Measurements from ENCODE around the gene FBN1.

DNA sequence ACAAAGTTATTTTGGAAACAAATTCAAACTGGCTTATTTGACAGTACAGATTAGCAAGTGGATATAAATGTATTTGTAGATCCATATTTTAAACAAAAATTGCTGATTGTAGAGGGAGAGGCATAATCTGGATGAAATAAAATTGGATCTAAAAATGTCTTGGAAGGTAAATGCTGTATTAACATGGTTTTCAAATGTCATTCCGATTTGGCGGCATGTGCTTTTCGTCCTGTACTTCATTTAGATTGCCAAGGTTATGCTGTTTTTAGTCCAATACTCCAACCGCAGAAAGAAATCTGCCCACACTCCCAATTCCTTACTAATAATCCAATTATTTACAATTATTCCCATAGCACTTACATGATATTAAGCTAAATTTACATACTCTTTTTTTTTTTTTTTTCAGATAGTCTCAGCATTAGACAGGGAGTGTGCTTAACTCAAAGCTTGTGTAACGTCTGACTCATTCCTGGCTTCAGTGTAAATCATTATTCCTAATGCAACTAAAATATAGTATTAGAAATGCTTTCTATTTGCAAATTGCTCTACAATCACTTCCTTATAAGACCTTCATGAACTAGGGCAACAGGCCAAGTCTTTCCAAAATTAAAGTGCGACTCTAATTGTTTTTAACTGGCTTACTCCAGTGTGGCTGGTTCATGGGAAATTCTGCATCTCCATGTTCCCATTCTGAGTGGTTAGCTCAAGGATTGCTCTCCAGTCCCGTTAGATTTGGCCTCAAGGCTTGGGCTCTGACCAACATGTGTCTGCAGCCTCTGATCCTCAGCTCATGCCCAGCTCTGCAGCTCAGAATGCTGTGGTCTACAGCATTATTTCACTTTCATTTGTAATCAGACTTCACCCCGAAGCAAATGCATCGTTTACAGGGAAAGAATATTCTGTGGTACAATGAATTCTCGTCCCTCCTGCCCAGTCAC is 103.9 kb downstream of the FBN1 start:
- TF ChIP-seq, protein P1, sequence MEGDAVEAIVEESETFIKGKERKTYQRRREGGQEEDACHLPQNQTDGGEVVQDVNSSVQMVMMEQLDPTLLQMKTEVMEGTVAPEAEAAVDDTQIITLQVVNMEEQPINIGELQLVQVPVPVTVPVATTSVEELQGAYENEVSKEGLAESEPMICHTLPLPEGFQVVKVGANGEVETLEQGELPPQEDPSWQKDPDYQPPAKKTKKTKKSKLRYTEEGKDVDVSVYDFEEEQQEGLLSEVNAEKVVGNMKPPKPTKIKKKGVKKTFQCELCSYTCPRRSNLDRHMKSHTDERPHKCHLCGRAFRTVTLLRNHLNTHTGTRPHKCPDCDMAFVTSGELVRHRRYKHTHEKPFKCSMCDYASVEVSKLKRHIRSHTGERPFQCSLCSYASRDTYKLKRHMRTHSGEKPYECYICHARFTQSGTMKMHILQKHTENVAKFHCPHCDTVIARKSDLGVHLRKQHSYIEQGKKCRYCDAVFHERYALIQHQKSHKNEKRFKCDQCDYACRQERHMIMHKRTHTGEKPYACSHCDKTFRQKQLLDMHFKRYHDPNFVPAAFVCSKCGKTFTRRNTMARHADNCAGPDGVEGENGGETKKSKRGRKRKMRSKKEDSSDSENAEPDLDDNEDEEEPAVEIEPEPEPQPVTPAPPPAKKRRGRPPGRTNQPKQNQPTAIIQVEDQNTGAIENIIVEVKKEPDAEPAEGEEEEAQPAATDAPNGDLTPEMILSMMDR (IDR thresholded peaks at IDR 0.05), result no peak
- no peak for TF ChIP-seq POLR2A (IDR thresholded peaks at IDR 0.05)
